Measurements from ENCODE around the gene FBLN5.

DNA sequence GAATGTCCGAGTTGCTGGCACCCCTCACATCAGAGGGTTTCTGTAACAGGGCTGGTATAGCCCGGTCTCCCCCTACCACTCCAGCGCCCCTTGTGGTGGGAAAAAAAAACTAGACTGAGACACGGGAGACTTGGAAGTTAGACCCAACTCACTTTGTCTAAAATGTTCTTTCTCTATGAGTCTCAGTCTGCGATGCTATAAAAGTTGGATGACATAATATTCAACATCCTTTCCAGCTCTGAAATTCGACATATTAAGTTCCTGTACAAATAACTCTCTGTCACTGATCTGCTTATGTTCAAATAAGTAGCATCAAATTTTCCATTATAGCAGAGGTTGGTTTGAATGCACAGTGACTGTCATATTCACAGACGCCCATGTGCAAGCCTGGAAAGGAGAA lies 54.5 kb downstream of the FBLN5 start:
- TF ChIP-seq, protein P1, sequence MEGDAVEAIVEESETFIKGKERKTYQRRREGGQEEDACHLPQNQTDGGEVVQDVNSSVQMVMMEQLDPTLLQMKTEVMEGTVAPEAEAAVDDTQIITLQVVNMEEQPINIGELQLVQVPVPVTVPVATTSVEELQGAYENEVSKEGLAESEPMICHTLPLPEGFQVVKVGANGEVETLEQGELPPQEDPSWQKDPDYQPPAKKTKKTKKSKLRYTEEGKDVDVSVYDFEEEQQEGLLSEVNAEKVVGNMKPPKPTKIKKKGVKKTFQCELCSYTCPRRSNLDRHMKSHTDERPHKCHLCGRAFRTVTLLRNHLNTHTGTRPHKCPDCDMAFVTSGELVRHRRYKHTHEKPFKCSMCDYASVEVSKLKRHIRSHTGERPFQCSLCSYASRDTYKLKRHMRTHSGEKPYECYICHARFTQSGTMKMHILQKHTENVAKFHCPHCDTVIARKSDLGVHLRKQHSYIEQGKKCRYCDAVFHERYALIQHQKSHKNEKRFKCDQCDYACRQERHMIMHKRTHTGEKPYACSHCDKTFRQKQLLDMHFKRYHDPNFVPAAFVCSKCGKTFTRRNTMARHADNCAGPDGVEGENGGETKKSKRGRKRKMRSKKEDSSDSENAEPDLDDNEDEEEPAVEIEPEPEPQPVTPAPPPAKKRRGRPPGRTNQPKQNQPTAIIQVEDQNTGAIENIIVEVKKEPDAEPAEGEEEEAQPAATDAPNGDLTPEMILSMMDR (IDR thresholded peaks at IDR 0.05), result peak in 2 of 4 experiments; percentile 11 to 17
- no peak for TF ChIP-seq POLR2A (IDR thresholded peaks at IDR 0.05)
- TF ChIP-seq POLR2AphosphoS5 (IDR thresholded peaks at IDR 0.05), result no peak
